Measurements from ENCODE around the gene WRAP73. TPM values are rescaled to one million over a fixed set of nuclear protein-coding genes. Genes with fewer than 3 reads are reported as not detected.

WRAP73 gene
- total and polyA plus RNA-seq, 9 donors = 5.3 to 18.0 (median 15.8) TPM

GRCh38 chr1:3598051-3598491 is 51.8 kb downstream of the WRAP73 start:
- WGBS, 3 donors = 7 to 13% (median 7%) methylated on average over 26 of the region's 26 CpGs
- Histone ChIP-seq H3K36me3 (no peaks in the 10 kb centered on the region), H3K9me3 (no peaks in the 10 kb centered on the region), H3K4me3 (no peak overlapping the region), H3K27ac (no peak overlapping the region), H3K27me3 (no peaks in the 10 kb centered on the region), H3K4me1 (ENCODE audit: insufficient read depth) (peaks cover 6% of the 10 kb centered on the region)
- DNase-seq = peak in 4 of 5 donors; percentile 46 to 68 (median 52)
- intact Hi-C loops (cut with DNase I) = no loop called here
- no peak for TF ChIP-seq EP300 (IDR thresholded peaks at IDR 0.05)
- TF ChIP-seq CTCF (IDR thresholded peaks at IDR 0.05) = no peak
- no peak for TF ChIP-seq POLR2A (IDR thresholded peaks at IDR 0.05)

DNA sequence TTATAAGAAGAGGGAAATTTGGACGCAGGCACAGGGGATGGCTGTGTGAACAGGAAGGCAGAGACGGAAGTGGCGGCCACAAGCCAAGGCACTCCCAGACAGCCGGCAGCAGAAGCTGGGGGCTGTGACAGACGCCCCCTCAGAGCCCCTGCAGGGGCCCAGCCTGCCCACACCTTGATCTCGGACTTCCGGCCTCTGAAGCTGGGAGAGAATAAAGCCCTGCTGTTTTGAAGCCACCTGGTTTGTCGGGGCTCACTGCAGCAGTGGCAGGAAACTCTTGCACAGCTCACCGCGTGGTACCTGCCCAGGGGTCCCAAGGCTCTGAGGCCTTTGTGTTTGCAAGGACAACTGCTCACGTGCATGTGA is 52.3 kb downstream of the WRAP73 start:
- Histone ChIP-seq H3K9me3 (no peaks in the 10 kb centered on the region), H3K27me3 (no peaks in the 10 kb centered on the region), H3K36me3 (no peaks in the 10 kb centered on the region), H3K4me3 (no peak overlapping the region), H3K27ac (no peak overlapping the region), H3K4me1 (ENCODE audit: insufficient read depth) (peaks cover 6% of the 10 kb centered on the region)
- TF ChIP-seq EP300 (IDR thresholded peaks at IDR 0.05) (no peak), POLR2A (IDR thresholded peaks at IDR 0.05) (no peak), CTCF (IDR thresholded peaks at IDR 0.05) (no peak)
- DNase-seq = no peak
- WGBS, 3 donors = 73 to 84% (median 83%) methylated on average over 11 of the region's 11 CpGs
- intact Hi-C loops (cut with DNase I) = no loop called here

DNA sequence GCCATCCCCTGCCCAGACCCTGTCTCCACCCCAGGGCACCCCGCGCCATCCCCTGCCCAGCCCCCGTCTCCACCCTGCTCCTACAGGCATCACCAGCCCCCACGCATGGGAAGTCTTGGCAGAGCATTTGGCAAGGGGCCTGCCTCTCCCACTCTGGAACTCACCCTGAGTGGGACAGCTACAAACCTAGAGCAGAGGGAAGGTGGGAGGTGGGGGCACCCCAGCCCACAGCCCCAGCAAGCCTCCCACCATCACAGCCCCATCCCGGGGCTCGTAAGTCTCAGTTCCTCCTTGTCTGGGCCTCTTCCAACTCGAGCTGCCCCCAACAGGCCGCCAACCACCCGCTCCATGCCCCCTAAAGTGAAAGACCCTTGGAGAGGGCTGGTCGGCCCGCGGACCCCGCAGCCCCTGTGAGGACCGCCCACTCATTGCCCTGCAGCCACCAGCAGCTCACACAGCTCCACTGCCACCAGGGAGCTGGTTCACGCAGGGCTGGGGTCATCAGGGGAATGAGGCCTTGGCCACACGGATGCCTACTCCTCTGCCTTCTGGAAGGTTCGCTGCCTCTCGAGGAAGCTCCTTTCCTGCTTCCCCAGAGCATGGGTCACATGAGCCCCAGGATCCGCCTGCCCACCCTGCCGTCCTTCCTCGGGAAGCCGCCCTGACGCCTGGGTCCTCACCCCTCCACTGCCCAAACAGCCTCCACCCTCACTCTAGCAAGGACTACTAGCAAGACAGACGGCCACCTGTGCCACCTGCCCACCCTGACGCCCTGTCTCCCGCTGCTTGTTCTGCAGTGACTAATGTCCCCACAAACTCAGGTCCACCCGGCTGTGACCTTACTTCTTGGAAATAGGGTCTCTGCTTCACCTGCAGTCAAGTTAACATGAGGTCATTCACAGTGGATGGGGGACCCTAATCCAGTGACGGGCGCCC is 53.0 kb downstream of the WRAP73 start:
- DNase-seq = no peak
- peaks cover 6% of the 10 kb centered on the region for H3K4me1 ChIP-seq (ENCODE audit: insufficient read depth)
- TF ChIP-seq CTCF (IDR thresholded peaks at IDR 0.05) (no peak), POLR2A (IDR thresholded peaks at IDR 0.05) (no peak), EP300 (IDR thresholded peaks at IDR 0.05) (no peak)
- H3K27ac ChIP-seq = no peak overlapping the region
- no peak overlapping the region for H3K4me3 ChIP-seq
- intact Hi-C loops (cut with DNase I) = no loop called here
- H3K36me3 ChIP-seq = no peaks in the 10 kb centered on the region
- 85 to 92% (median 87%) methylated on average over 24 to 29 of the region's 29 CpGs for WGBS, 3 donors
- H3K9me3 ChIP-seq = no peaks in the 10 kb centered on the region
- H3K27me3 ChIP-seq = no peaks in the 10 kb centered on the region

GRCh38 chr1:3595949-3596348 is 54.0 kb downstream of the WRAP73 start:
- no peak for TF ChIP-seq EP300 (IDR thresholded peaks at IDR 0.05)
- TF ChIP-seq CTCF (IDR thresholded peaks at IDR 0.05) = no peak
- TF ChIP-seq POLR2A (IDR thresholded peaks at IDR 0.05) = no peak
- Histone ChIP-seq H3K27me3 (no peaks in the 10 kb centered on the region), H3K4me3 (no peak overlapping the region), H3K27ac (no peak overlapping the region), H3K9me3 (no peaks in the 10 kb centered on the region), H3K36me3 (no peaks in the 10 kb centered on the region), H3K4me1 (ENCODE audit: insufficient read depth) (peaks cover 6% of the 10 kb centered on the region)
- no peak for DNase-seq
- intact Hi-C loops (cut with DNase I) = no loop called here
- 89 to 90% (median 90%) methylated on average over 7 of the region's 7 CpGs for whole genome bisulfite sequencing, 3 donors
